ENCODE data around the gene GALNT12.

Gene GALNT12

DNA sequence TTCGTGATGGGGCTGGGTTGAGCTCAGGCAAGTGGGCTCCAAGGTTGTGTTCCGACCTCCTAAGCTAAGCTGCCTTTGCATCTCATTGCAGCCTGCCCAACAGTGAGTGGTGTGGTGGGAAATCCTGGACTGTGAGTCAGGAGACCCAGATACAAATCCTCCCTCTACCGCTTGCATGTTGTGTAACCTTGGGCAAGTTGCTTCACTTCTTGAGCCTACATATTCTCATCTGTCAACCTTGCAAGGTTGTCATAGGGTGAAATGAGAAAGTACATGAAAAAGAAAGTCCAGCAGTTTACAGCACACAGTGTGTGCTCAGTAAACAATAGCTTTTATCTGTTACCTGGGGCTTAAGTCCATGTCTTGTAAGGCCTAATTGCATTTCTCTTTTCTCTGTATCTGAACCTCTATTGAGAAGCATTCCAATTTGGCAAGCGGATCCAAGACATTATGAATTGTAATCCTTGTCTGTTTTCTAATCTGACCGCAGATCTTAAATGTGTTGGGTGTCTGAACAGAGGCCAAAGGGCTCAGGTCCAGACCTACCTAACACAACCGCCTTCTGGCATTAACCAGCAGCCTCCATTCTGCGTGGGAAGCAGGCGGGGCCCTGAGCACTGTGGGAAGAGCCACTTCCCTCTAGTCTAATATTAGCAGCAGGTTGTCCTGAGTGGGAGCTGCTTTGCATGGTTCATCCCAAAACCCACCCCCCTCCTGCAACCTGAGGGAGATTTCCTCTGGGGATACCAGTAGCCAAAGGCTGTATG is 1.8 kb upstream of the GALNT12 start:
- peak; percentile 9 for DNase-seq

DNA sequence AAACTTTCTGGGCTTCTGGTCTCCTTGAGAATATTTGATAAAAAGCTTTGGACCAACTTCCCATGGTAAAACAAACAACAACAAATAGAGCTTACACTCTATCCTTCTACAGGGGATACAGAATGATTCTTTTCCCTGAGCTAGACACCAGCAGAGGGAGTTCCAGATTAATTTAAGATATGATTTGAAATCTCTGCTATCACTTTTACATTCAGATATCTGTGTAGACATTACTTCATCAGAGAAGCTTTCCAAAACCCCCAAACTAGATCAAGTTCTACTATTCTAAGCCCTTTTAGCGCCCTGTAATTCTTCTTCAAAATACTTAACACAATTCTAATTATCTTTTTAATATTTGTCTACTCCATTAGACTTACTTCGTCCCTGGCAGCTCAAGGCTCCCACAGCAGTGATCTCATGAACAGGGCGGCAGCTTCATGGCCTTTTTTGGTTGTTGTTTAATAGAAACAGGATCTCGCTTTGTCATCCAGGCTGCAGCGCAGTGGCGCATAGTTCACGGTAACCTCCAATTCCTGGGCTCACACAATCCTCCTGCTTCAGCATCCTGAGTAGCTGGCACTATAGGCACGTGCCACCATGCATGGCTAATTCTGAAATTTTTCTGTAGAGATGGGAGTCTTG is 955 bp upstream of the GALNT12 start:
- no peak for DNase-seq

DNA sequence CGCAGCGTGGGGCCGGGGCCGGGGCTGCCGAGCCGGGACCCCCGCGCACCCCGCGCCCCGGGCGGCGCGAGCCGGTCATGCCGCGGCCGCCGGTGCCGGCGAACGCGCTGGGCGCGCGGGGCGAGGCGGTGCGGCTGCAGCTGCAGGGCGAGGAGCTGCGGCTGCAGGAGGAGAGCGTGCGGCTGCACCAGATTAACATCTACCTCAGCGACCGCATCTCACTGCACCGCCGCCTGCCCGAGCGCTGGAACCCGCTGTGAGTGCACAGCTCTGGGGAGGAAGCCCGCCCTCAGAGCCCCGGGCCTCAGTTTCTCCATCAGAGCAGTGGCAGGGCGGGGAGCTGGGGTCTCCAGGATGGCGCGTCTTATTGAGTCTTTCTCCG is 335 bp downstream of the GALNT12 start:
- DNase-seq, result no peak

DNA sequence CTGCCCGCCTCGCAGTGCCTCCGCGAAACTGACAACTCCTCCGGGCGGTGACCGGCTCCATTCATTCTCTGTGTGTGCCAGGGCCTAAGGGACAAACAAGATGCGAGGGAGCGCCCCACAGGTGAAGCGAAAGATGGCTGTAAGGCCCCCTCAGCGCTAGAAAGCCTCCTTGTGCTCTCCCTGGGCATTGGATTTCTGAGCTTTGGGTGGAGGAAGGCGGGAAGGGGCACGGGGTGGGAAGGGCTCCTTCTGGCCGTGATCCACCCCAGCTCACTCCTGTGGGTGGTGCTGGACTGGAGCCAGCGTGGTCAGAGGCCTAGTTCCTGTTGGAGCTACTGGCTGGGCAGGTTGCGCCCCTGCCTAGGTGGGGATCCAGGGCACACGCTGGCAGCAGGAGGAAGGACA is 943 bp downstream of the GALNT12 start:
- no peak for DNase-seq

DNA sequence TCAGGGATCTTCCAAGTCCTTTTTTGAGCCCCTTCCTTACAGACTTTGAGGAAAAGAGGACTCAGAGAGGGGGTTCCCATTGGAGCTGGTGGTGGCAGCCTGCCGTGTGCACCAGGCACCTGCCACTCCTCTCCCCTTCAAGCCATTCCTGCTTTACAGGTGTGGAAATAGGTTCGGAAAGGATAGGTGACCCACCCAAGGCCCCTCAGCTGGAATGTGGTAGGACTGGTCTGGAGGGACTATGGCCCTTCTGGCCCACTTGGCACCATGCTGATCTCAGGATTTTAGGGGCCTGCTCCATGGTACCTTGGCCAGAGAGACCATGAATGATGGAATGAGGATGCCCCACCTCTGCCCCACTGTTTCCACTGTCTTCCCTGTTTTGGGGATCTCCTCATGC is 1.4 kb downstream of the GALNT12 start:
- no peak for DNase-seq

DNA sequence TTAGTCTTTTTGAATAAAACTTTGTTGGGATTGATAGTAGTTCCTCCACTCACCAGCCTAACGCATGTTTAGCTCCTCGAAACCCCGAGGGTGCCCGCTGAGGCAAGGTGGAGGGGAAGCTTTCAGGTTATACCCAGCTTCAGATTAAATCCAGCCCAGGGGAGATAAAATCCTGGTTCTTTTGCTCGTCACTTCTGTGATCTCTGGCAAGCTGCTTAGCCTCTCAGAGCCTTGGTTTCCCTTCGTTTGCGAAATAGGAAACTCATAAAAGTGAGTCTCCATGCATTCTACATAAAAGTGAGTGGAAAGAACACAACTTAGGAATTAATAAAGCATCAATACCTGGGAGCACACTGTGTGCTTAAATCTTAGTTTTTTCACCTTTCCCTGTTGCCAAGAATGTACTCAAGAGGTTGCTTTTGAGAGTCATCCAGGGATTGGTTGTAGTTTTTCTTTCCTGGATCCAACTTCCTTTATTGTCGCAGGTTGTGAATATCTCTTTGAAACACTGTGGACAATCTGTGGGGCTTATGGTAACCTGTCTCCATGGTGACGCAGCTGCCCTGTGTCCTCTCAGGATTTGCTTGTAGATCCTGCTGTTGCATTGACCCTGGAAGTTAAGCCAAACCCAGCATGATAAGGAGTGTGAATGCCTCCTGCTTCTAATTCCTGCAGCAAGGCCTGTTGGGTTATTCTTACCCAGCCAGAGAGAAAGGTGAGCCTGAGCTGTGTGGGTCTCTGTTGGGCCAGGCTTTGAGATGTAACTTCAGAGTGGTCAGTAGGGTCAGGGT is 2.0 kb downstream of the GALNT12 start:
- no peak for DNase-seq

DNA sequence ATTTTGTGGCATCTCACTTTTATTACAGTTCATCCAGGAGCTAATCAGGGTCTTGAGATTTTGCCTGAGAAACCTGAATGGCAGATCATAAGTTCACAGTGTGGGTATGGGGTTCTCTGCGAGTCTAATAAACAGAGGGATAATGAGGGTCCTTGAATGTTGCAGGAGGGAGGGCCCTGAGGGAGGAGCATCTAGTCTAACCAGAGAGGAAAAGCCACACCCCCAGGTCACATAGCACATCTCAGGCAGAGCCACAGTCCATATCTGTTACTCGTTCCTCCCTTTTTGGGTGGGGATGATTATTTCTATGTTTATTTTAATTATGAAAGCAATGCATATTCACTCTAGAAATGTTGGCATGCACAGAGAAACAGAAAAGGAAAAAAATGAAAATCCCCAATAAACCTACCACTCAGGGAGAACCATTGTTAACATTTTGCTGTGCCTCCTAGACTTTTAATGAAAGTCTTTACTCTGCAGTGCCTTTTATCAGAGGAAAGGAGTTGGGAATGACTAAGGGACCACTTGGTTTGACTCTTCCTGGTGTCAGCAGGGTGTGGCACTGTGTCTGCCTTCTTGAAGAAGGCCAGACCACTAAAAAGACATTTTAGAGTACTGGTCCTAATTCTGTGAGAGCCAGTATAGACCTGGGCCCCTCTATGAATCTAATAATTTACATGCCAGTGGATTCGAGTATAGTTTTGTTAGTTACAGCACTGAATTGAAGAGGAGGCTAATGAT is 2.8 kb downstream of the GALNT12 start:
- DNase-seq, result no peak

DNA sequence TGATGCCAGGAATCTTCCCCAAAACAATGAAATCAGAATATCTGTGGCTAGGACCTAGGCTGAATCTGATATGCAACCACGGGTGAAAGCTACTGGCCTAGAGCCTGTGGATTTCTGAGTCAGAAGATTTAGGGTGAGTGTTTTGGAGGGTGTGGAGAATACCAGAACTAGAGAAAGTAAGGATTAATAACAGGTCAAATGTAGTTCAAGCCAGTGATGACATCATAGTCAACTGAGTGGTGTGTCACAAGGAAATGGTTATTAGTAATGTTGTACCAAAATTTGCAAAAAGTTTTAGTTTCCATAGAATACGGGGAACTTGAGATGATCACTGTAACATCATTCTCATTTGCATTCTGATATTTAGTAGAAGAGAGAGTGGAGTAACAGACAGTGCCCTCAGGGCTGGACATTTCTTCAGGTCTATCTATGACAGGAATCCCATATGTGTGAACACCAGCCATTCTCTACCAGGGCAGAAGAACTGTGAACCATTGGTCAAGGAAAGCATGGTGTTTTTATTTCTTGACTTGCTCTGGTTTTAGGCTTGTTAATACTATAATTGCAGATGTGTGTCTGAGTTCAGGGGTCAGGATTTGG is 3.7 kb downstream of the GALNT12 start:
- no peak for DNase-seq

DNA sequence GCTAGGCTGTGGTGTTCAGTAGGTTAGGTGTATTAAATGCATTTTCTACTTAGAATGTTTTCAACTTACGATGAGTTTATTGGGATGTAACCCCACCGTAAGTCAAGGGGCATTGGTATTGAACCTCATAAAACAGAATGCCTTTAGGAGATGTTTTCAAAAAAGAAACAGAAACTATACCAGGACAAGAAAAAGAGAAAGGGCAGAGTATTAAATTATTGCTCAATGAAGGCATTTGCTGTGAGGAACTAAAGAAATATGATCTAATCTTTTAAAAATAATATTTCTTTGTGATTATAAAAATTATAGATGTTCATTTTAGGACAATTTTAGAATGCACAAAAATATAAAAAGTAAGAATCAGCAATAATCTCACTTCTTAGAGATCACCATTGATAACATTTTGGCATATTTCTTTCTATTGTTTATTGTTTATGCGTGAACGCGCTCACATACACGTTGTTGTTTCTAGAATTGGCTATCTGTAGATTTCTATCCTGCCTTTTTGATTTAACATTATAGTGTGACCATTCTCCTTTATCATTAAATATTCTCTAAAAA is 8.0 kb downstream of the GALNT12 start:
- DNase-seq, result no peak

DNA sequence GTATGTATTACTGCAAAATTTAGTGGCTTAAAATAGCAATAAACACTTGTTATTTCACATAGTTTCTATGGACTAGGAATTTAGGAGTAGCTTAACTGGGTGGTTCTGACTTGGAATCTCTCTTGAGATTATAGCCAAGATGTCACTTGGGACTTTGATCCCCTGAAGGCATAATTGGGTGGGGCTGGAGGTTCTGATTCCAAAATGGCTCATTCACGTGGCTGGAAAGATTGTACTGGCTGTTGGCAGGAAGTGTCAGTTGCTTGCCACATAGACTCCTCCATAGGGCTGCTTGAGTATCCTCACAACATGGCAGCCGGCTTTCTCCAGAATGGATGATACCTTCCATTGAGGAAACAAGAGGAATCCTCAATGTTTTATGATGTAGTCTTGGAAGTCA is 11.3 kb downstream of the GALNT12 start:
- no peak for DNase-seq

DNA sequence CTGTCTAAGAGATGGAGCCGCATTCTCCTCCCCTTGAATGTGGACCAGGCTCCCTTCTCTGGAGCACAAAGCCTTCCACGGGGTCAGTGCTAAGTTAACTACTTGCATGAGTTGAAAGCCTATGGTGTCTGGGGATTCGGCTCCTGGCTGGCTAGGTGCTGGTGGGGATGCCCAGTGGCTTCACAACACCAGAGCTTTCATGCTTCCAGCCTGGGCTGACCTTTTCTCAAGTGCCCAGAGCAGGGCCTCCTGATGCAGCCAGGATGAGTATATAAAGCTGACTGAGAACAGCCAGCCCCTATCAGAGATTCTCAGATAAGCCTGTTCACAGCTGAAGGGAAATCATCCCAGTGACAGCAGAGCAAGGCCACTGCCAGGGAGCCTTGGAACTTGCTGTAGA is 11.8 kb downstream of the GALNT12 start:
- DNase-seq, result no peak

DNA sequence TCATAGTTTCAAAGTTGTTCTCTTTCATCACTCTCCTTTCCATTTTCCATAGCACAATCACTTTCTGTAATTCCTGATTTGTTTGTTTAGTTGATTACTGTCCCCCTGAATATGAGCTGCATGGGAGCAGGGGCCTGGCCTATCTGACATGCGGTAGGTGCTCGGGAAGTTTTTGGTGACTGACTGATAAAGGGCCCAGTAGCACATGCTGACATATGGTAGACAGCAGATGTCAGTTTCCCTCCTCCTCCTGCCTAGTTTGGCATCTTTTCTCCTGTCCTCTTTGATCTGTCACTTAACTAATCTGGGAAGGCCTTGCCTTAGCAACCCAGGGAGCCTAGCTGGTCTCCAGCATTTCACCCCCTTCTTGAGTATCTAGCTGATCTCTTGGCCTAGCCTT is 14.4 kb downstream of the GALNT12 start:
- DNase-seq, result no peak

DNA sequence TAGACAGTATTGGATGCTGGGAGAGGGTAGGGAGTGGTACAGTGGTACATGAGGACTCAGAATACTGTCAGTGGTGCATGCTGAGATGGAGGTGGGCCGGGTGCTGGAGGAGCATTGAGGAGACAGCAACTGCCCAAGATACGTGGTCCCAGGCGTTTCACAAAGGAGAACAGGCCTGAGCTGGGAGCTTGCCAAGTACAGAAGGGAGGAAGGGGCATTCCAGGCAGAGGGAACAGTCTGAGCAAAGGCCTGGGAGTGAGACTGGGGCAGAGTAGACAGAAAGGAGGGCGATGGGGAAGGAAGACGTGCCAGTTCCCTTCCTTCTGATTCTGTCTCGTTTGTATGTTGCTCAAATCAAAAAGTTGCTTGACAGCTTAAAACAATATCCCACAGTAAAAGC is 15.2 kb downstream of the GALNT12 start:
- DNase-seq, result no peak

DNA sequence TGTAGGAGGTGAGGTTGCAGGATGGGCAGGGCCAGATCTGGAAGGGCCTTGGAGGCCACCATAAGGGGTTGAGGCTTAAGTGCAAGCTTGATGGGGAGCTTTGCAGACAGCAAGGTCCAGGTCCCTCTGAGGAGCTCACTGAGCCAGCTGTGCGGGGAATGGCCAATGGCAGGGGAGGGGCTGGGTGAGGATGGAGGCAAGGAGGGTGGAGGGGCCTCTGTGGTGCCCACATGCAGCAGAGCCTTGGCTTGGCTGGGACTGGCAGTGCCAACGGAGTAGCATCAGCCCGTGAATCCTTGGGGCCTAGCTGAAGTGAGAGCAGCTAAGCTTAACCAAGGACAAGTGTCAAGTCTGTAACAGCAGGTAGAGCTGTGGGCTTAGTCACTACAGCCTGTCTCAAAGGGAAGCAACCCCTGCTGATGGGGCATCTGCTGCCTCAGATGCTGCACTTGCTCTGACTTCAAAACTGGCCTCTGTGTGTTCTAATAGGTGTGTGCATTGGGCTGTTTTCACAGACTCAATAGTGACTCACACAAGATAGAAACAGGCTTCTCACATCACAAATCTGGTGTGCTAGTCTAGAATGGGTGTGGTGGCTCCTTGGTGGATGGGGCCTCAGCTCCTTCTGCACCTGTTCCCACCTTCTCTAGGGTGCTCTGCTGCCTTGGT is 16.3 kb downstream of the GALNT12 start:
- DNase-seq, result no peak

DNA sequence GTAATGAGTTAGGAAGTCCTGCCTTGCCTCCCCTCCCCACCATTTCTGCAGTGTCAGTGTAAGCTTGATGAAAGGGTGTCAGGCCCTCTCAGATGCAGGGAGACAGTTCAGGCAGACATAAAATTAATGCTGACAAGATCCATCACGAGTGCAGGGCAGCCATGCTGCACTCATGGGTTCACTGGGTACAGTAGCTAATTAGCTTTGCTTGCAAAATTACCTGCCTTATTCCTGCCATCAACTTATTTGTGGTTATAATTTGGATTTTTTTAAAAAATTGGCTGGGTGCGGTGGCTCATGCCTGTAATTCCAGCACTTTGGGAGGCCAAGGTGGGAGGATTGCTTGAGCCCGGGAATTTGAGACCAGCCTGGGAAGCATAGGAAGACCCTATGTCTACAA is 17.9 kb downstream of the GALNT12 start:
- no peak for DNase-seq

DNA sequence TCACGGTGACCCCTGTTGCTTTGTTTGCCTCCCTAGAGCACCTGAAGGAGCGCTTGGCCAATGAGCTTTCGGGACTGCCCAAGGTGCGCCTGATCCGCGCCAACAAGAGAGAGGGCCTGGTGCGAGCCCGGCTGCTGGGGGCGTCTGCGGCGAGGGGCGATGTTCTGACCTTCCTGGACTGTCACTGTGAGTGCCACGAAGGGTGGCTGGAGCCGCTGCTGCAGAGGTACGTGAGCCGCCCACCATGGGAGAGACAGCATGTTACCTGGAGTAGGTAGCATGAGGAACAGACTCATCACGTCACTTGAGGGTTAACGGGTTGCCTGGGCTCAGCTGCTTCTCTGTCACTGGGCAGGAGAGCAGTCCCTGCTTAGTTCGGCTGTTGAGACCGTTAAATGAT is 19.2 kb downstream of the GALNT12 start:
- no peak for DNase-seq

DNA sequence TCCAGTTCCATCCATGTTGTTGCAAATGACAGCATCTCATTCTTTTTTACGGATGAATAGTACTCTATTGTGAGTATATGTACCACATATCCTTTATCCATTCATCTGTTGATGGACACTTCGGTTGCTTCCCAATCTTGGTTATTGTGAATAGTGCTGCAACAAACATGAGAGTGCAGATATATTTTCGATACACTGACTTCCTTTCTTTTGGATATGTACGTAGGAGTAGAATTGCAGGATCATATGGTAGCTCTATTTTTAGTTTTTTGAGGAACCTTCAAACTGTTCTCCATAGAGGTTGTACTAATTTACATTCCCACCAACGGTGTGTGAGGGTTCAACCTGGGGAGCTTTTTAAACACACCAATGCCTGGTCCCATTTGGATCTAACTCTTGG is 22.3 kb downstream of the GALNT12 start:
- no peak for DNase-seq

DNA sequence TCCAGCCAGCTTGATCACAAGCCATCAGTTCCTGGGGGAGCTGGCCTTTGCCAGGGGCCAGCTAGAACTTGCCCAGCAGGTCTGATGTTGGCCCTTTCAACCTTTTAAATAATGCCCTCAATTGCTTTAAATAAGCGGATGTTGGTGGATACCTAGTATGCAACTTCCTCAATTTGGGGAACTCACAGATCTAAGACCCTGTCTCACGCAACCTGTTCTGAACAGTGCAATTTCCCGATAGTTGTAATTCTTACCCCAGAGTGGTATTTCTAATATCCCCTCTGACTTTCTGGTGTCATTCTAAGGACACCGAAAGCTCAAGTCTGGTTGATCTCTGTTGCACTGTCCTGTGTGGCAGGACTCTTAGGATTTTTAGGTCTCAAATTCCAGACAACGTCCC is 23.1 kb downstream of the GALNT12 start:
- DNase-seq, result no peak

DNA sequence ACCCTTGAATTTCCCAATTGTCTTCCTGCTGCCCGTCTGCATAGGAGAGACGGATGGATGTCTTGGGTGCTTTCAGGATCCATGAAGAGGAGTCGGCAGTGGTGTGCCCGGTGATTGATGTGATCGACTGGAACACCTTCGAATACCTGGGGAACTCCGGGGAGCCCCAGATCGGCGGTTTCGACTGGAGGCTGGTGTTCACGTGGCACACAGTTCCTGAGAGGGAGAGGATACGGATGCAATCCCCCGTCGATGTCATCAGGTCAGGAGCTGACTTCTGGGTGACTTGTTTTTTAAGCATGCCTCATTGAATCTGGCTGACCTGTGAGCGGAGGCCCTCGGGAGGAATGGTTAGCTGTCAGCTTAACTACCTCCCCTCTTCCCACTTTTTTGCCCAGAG is 24.2 kb downstream of the GALNT12 start:
- no peak for DNase-seq

DNA sequence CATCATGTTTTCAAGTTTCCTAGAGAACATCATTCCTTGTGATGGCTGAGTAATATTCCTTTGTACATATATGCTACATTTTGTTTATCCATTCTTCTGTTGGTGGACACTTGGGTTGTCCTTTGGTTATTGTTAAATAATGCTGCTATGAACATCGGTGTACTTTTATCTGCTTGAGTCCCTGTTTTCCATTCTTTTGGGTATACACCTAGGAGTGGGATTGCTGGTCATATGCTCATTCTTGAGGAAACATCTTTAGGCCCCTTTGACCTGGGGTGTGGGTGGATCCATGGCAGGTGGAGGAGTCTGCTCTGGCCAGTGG is 25.3 kb downstream of the GALNT12 start:
- DNase-seq, result no peak

DNA sequence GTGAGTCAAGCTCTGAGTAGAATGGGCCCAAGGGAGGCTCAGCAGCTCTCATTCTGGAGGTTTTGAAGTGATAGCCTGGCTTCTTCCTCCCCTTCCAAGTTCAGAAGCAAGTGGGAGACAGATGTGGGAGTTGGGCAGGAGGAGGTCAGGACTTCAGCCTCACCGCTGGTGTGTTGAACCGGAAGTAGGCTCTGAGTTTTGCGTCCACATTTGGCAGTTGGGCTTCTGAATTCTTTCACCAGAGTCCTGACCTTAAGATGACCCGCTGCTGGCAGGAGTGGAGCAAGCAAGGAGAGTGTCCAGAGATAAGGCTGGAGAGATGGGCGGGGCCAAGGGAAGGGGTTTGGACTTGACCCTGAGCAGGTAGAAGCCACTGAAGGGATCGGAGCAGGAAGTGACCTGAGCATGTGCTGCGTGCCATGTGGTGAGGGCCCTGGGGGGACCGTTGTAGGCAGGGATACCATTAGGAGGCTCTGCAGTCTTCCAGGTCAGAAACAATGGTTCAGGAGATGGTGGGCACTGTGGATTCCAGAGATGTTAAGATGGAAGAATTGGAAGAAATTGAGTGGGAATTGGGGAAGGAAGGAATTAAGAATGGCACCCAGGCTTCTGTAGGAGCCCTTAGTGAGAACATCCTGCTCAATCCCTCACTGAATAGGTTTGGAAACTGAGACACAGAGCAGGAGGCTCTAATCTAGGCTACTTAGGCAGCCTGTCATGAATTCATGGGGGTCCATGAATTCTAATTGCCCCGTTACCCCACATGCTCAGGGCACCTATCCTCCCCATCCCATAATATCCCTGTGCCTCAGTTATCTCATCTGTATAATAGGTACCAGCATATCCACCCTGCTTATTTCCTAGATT is 25.9 kb downstream of the GALNT12 start:
- DNase-seq, result no peak

Measured in NK-92 treated with Interleukin-12 subunit alpha and Interleukin-12 subunit beta, amount 100 ng/mL, for 24 hours (cell line).